Measurements from ENCODE around the gene HAPSTR1. TPM values are rescaled to one million over a fixed set of nuclear protein-coding genes. Genes with fewer than 3 reads are reported as not detected.

Gene HAPSTR1
- polyA plus RNA-seq, 1 of the 3 experiments (the other 2 are of a cell fraction): 7.0 TPM

DNA sequence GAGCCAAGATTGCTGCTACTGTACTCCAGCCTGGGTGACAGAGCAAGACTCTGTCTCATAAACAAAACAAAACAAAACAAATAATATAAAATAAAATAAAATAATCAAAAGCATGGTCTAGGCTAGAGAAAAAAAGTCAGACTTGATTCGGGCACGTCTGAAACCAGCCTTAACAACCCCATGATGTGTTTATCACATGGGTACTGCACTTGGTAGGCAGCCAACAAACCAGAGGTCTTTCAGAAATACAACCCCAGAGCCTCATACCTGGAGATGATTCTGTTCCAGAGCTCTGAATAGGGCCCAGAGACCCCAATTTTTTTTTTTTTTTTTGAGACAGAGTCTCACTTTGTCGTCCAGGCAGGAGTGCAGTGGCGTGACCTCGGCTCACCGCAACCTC, 9.6 kb upstream of the HAPSTR1 start:
- DNase-seq: no peak
- H3K9me2 ChIP-seq: no peaks in the 10 kb centered on the region
- H3K9me3 ChIP-seq: no peaks in the 10 kb centered on the region
- H3K4me1 ChIP-seq (ENCODE audit: control insufficient read depth in 1 of 2, insufficient read depth in 2 of 2, low read depth in 1 of 2, low read length in 1 of 2): peaks cover 4 to 5% of the 10 kb centered on the region in 2 experiments; a peak in 1 of 4 replicates
- H4K20me1 ChIP-seq (ENCODE audit: insufficient read depth): no peaks in the 10 kb centered on the region
- 95% methylated on average over 6 of the region's 6 CpGs for WGBS (ENCODE audit: low lambda C conversion rate)
- no peak overlapping the region for H3K27ac ChIP-seq (ENCODE audit: low read depth in 2 of 2, low read length in 1 of 2)
- peaks cover 17% of the 10 kb centered on the region for H3F3A ChIP-seq (replicated peaks; ENCODE audit: insufficient read depth)
- H3K36me3 ChIP-seq (replicated peaks in 1 of 2; ENCODE audit: control insufficient read depth in 1 of 2, insufficient read depth in 2 of 2, low read length in 1 of 2): no peaks in the 10 kb centered on the region
- ChIA-PET CTCF (interaction anchor here (0.6 kb wide), 1 partner anchor 8 kb away, joined by 3 read pairs; no protein-coding TSS in a partner anchor), POLR2A (no interaction called here)
- no peaks in the 10 kb centered on the region for H3K79me2 ChIP-seq (ENCODE audit: insufficient read depth)
- no peak overlapping the region for H3K4me2 ChIP-seq
- H2AFZ ChIP-seq (ENCODE audit: low read depth): no peak overlapping the region
- no peak overlapping the region for H3K9ac ChIP-seq
- H3K27me3 ChIP-seq (ENCODE audit: insufficient read depth): no peaks in the 10 kb centered on the region
- TF ChIP-seq YY1 (IDR thresholded peaks at IDR 0.05; ENCODE audit: low read depth): no peak
- TF ChIP-seq, protein P1, sequence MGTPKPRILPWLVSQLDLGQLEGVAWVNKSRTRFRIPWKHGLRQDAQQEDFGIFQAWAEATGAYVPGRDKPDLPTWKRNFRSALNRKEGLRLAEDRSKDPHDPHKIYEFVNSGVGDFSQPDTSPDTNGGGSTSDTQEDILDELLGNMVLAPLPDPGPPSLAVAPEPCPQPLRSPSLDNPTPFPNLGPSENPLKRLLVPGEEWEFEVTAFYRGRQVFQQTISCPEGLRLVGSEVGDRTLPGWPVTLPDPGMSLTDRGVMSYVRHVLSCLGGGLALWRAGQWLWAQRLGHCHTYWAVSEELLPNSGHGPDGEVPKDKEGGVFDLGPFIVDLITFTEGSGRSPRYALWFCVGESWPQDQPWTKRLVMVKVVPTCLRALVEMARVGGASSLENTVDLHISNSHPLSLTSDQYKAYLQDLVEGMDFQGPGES (IDR thresholded peaks at IDR 0.05; ENCODE audit: low read depth, low read length): no peak
- TF ChIP-seq, protein P2, sequence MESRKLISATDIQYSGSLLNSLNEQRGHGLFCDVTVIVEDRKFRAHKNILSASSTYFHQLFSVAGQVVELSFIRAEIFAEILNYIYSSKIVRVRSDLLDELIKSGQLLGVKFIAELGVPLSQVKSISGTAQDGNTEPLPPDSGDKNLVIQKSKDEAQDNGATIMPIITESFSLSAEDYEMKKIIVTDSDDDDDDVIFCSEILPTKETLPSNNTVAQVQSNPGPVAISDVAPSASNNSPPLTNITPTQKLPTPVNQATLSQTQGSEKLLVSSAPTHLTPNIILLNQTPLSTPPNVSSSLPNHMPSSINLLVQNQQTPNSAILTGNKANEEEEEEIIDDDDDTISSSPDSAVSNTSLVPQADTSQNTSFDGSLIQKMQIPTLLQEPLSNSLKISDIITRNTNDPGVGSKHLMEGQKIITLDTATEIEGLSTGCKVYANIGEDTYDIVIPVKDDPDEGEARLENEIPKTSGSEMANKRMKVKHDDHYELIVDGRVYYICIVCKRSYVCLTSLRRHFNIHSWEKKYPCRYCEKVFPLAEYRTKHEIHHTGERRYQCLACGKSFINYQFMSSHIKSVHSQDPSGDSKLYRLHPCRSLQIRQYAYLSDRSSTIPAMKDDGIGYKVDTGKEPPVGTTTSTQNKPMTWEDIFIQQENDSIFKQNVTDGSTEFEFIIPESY (IDR thresholded peaks at IDR 0.05; ENCODE audit: borderline replicate concordance, low read depth): no peak
- no peak for TF ChIP-seq CHD2 (IDR thresholded peaks at IDR 0.05; ENCODE audit: low read length, partially characterized antibody)
- no peak for TF ChIP-seq FOSL2 (IDR thresholded peaks at IDR 0.05; ENCODE audit: borderline replicate concordance, low read depth)
- H3K4me3 ChIP-seq (ENCODE audit: low read depth in 2 of 2, low read length in 1 of 2): no peak overlapping the region

DNA sequence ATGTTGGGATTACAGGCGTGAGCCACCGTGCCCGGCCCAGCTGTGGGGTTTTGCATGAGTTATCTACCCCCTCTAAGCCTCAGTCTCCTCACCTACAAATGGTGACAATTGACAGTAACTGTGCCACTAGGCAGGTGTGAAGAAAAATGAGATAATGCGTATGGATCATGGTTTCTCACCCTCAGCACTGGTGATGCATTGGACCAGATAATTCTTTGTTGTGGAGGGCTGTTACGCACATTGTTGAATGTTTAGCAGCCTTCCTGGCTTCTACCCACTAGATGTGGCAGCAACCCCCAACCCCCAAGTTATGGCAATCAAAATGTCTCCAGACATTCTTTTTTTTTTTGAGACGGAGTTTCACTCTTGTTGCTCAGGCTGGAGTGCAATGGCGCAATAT, 9.0 kb upstream of the HAPSTR1 start:
- ChIA-PET CTCF (no interaction called here), POLR2A (no interaction called here)
- Histone ChIP-seq H3K27ac (ENCODE audit: low read depth in 2 of 2, low read length in 1 of 2) (no peak overlapping the region), H2AFZ (ENCODE audit: low read depth) (no peak overlapping the region), H3K9me2 (no peaks in the 10 kb centered on the region), H3K9ac (no peak overlapping the region), H3F3A (replicated peaks; ENCODE audit: insufficient read depth) (peaks cover 11% of the 10 kb centered on the region), H3K4me1 (ENCODE audit: control insufficient read depth in 1 of 2, insufficient read depth in 2 of 2, low read depth in 1 of 2, low read length in 1 of 2) (peaks cover 0 to under 1% of the 10 kb centered on the region in 2 experiments; a peak in 1 of 4 replicates), H3K79me2 (ENCODE audit: insufficient read depth) (no peaks in the 10 kb centered on the region), H4K20me1 (ENCODE audit: insufficient read depth) (no peaks in the 10 kb centered on the region), H3K9me3 (no peaks in the 10 kb centered on the region), H3K4me2 (no peak overlapping the region), H3K27me3 (ENCODE audit: insufficient read depth) (no peaks in the 10 kb centered on the region), H3K4me3 (ENCODE audit: low read depth in 2 of 2, low read length in 1 of 2) (no peak overlapping the region), H3K36me3 (replicated peaks in 1 of 2; ENCODE audit: control insufficient read depth in 1 of 2, insufficient read depth in 2 of 2, low read length in 1 of 2) (no peaks in the 10 kb centered on the region)
- no peak for DNase-seq
- TF ChIP-seq, protein P3, sequence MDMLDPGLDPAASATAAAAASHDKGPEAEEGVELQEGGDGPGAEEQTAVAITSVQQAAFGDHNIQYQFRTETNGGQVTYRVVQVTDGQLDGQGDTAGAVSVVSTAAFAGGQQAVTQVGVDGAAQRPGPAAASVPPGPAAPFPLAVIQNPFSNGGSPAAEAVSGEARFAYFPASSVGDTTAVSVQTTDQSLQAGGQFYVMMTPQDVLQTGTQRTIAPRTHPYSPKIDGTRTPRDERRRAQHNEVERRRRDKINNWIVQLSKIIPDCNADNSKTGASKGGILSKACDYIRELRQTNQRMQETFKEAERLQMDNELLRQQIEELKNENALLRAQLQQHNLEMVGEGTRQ (IDR thresholded peaks at IDR 0.05; ENCODE audit: borderline replicate concordance, low read depth, low read length): no peak
- TF ChIP-seq MXI1 (IDR thresholded peaks at IDR 0.05; ENCODE audit: low read depth, low read length) (no peak), RXRA (IDR thresholded peaks at IDR 0.05; ENCODE audit: borderline replicate concordance, low read depth) (no peak), FOXM1 (IDR thresholded peaks at IDR 0.05; ENCODE audit: low read depth) (no peak), NFIC (IDR thresholded peaks at IDR 0.05; ENCODE audit: borderline replicate concordance) (no peak), TCF12 (IDR thresholded peaks at IDR 0.05) (no peak), EZH2phosphoT487 (IDR thresholded peaks at IDR 0.05; ENCODE audit: borderline replicate concordance, low read depth) (no peak), TEAD4 (IDR thresholded peaks at IDR 0.05; ENCODE audit: borderline replicate concordance, insufficient read depth) (no peak), SIN3A (IDR thresholded peaks at IDR 0.05; ENCODE audit: borderline replicate concordance, low read depth, low read length) (no peak), GABPA (IDR thresholded peaks at IDR 0.05; ENCODE audit: low read depth) (no peak), EP300 (IDR thresholded peaks at IDR 0.05; ENCODE audit: borderline replicate concordance in 1 of 2, low read depth in 1 of 2, low read length in 1 of 2) (no peak), FOSL2 (IDR thresholded peaks at IDR 0.05; ENCODE audit: borderline replicate concordance, low read depth) (no peak), RAD21 (IDR thresholded peaks at IDR 0.05; ENCODE audit: low read length) (no peak), JUND (IDR thresholded peaks at IDR 0.05) (no peak), SMC3 (IDR thresholded peaks at IDR 0.05; ENCODE audit: low read depth, low read length) (no peak), NRF1 (IDR thresholded peaks at IDR 0.05; ENCODE audit: low read depth, low read length) (no peak), RCOR1 (IDR thresholded peaks at IDR 0.05; ENCODE audit: low read length) (no peak), YY1 (IDR thresholded peaks at IDR 0.05; ENCODE audit: low read depth) (no peak), POLR2AphosphoS5 (IDR thresholded peaks at IDR 0.05; ENCODE audit: low read depth, low read length) (no peak)
- TF ChIP-seq, protein P4, sequence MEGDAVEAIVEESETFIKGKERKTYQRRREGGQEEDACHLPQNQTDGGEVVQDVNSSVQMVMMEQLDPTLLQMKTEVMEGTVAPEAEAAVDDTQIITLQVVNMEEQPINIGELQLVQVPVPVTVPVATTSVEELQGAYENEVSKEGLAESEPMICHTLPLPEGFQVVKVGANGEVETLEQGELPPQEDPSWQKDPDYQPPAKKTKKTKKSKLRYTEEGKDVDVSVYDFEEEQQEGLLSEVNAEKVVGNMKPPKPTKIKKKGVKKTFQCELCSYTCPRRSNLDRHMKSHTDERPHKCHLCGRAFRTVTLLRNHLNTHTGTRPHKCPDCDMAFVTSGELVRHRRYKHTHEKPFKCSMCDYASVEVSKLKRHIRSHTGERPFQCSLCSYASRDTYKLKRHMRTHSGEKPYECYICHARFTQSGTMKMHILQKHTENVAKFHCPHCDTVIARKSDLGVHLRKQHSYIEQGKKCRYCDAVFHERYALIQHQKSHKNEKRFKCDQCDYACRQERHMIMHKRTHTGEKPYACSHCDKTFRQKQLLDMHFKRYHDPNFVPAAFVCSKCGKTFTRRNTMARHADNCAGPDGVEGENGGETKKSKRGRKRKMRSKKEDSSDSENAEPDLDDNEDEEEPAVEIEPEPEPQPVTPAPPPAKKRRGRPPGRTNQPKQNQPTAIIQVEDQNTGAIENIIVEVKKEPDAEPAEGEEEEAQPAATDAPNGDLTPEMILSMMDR (IDR thresholded peaks at IDR 0.05): no peak
- 75% methylated on average over 7 of the region's 7 CpGs for WGBS (ENCODE audit: low lambda C conversion rate)
